ENCODE data around the gene MARS1.

Gene MARS1

GRCh38 chr12:57564178-57564740 is 76.4 kb downstream of the MARS1 start:
- Histone ChIP-seq H3K4me1 (ENCODE audit: low read length) (no peaks in the 10 kb centered on the region), H3K79me2 (ENCODE audit: low read length) (no peaks in the 10 kb centered on the region), H4K20me1 (ENCODE audit: insufficient read depth, low read length) (no peaks in the 10 kb centered on the region), H3K4me2 (ENCODE audit: low read length) (no peak overlapping the region), H3K36me3 (replicated peaks; ENCODE audit: low read depth, low read length) (no peaks in the 10 kb centered on the region), H3K4me3 (ENCODE audit: low read length) (no peak overlapping the region), H3K9me3 (ENCODE audit: insufficient read depth, low read length) (no peaks in the 10 kb centered on the region), H2AFZ (ENCODE audit: low read depth, low read length) (no peak overlapping the region), H3K9ac (ENCODE audit: low read length) (no peak overlapping the region), H3K27me3 (ENCODE audit: low read depth, low read length) (peaks cover 22% of the 10 kb centered on the region; the same call in 1 of the 2 replicates), H3K27ac (ENCODE audit: low read length) (no peak overlapping the region)
- TF ChIP-seq EZH2phosphoT487 (IDR thresholded peaks at IDR 0.05; ENCODE audit: low read depth), result no peak
- no peak for TF ChIP-seq CTCF (IDR thresholded peaks at IDR 0.05; ENCODE audit: low read depth, low read length)

All from OCI-LY3 (cell line).